ENCODE measurements around the gene EPO.

DNA sequence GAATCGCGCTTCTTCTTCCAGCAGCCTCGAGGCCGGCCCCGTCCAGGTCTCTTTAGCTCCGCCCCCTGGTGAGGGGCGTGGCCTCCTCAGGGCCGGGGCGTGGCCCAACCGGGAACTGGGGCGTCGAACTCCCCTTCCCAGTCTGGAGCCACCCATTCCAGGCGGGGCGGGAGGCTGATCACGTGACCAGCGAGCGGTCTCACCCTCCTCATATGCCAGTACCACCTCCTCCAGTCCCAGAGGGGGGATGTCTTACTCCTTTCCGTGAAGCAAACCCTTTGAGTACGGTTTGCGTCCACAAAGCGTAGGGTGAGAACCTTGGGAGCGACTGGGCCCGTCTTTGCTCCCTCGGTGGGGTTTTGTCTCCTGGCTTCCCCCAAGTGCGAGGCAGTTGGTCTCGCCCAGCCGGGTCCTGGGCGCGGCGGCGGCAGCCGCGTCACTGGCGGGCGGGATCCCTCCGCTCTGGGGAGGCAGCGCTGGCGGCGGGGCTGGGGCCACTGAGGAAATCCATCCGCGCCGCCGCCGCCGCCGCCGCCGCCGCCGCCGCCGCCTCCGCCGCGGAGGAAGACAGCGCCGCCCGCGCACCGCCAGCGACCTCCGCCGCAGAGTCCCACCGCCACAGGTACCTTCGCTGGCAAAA is 46.8 kb upstream of the EPO start, which contains the start of gene GNB2:
- TF ChIP-seq, protein P1, sequence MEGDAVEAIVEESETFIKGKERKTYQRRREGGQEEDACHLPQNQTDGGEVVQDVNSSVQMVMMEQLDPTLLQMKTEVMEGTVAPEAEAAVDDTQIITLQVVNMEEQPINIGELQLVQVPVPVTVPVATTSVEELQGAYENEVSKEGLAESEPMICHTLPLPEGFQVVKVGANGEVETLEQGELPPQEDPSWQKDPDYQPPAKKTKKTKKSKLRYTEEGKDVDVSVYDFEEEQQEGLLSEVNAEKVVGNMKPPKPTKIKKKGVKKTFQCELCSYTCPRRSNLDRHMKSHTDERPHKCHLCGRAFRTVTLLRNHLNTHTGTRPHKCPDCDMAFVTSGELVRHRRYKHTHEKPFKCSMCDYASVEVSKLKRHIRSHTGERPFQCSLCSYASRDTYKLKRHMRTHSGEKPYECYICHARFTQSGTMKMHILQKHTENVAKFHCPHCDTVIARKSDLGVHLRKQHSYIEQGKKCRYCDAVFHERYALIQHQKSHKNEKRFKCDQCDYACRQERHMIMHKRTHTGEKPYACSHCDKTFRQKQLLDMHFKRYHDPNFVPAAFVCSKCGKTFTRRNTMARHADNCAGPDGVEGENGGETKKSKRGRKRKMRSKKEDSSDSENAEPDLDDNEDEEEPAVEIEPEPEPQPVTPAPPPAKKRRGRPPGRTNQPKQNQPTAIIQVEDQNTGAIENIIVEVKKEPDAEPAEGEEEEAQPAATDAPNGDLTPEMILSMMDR (IDR thresholded peaks at IDR 0.05): peak in 2 of 4 experiments; percentile 9 to 12
- TF ChIP-seq POLR2A (IDR thresholded peaks at IDR 0.05): peak; percentile 72 to 94
